IPS-15b (cell line): Measurements from ENCODE around the gene ERCC1.

Source experiments
- H3K27me3 ChIP-seq: one replicate; pipeline ENCODE4 v1.6.1; 2013; ENCODE audit warnings: low read length; ENCODE audit not compliant: control insufficient read depth, insufficient read depth
- H3K36me3 ChIP-seq: one replicate; pipeline ENCODE4 v1.6.1; 2013; ENCODE audit warnings: low read length; ENCODE audit not compliant: control insufficient read depth, insufficient read depth
- H3K4me1 ChIP-seq: one replicate; pipeline ENCODE4 v1.6.1; 2013; ENCODE audit warnings: mild to moderate bottlenecking, low read length; ENCODE audit not compliant: control insufficient read depth, insufficient read depth
- H3K4me3 ChIP-seq: one replicate; pipeline ENCODE4 v1.5.1; 2013; ENCODE audit warnings: low read depth, low read length
- H3K9ac ChIP-seq: one replicate; pipeline ENCODE4 v1.6.1; 2013; ENCODE audit warnings: low read depth, mild to moderate bottlenecking, low read length
- H3K9me3 ChIP-seq: one replicate; pipeline ENCODE4 v1.6.1; 2013; ENCODE audit warnings: mild to moderate bottlenecking, low read length; ENCODE audit not compliant: control insufficient read depth, insufficient read depth

Gene ERCC1

DNA sequence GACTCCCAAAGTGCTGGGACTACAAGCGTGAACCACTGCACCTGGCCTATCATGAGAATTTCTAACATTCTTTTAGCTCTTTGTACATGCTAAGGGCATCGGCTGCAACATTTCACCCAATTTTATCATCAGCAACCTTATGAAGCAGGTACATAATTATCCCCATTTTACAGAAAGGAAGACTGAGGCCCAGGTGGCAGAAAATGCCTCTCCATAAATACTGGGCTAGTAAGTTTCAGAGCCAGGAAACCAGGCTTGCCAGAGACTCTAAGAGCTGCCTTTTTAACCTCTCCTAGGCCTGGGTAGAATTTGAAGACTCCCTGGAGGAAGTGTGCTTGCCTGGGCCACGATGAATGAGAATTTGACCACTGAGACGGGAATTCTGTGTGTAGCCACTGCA, 55.6 kb downstream of the ERCC1 start:
- no peak overlapping the region for H3K4me3 ChIP-seq
- no peaks in the 10 kb centered on the region for H3K9me3 ChIP-seq
- no peaks in the 10 kb centered on the region for H3K27me3 ChIP-seq
- H3K36me3 ChIP-seq: peaks cover 31% of the 10 kb centered on the region
- H3K9ac ChIP-seq: no peak overlapping the region
- H3K4me1 ChIP-seq: no peaks in the 10 kb centered on the region

GRCh38 chr19:45364696-45365095, 59.0 kb downstream of the ERCC1 start:
- Histone ChIP-seq H3K4me3 (no peak overlapping the region), H3K27me3 (no peaks in the 10 kb centered on the region), H3K36me3 (peaks cover 49% of the 10 kb centered on the region), H3K9ac (no peak overlapping the region), H3K9me3 (no peaks in the 10 kb centered on the region), H3K4me1 (no peaks in the 10 kb centered on the region)

- Histone ChIP-seq H3K4me1 (no peaks in the 10 kb centered on the region), H3K27me3 (no peaks in the 10 kb centered on the region), H3K4me3 (no peak overlapping the region), H3K36me3 (peaks cover 50% of the 10 kb centered on the region), H3K9ac (no peak overlapping the region), H3K9me3 (no peaks in the 10 kb centered on the region)
These were observed 59.8 kb downstream of the ERCC1 start for GRCh38 chr19:45363861-45364459.

GRCh38 chr19:45362291-45362690, 61.4 kb downstream of the ERCC1 start:
- H3K9ac ChIP-seq: no peak overlapping the region
- no peaks in the 10 kb centered on the region for H3K9me3 ChIP-seq
- no peak overlapping the region for H3K4me3 ChIP-seq
- H3K36me3 ChIP-seq: peaks cover 46% of the 10 kb centered on the region
- no peaks in the 10 kb centered on the region for H3K27me3 ChIP-seq
- H3K4me1 ChIP-seq: no peaks in the 10 kb centered on the region

- Histone ChIP-seq H3K9me3 (no peaks in the 10 kb centered on the region), H3K4me1 (no peaks in the 10 kb centered on the region), H3K4me3 (no peak overlapping the region), H3K36me3 (peaks cover 52% of the 10 kb centered on the region), H3K9ac (no peak overlapping the region), H3K27me3 (no peaks in the 10 kb centered on the region)
These were observed 62.1 kb downstream of the ERCC1 start for GRCh38 chr19:45361608-45362007.

DNA sequence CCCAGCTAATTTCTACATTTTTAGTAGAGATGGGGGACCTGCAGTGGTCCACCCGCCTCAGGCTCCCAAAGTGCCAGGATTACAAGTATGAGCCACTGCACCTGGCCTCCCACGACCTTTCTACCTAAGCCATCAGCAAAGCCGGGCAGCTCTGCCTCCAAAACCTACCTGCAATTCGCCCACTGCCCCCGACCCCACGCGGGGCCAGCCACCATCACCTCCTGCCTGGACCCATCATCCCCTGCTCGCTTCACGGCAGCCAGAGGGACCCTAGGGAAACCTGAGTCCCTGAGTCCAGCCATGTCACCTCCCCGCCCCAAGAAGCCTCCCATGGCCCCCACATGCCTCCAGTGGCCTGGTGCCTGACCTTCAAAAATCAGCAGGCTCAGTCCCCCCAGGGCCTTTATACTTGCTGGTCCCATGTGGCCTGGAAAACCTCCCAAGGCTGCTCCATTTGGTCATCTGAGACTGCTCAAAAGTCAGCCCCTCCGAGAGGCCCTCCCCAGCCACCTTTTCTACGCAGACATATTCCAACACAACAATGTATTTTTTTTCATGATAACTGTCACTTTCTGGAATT, 65.4 kb downstream of the ERCC1 start:
- Histone ChIP-seq H3K4me1 (no peaks in the 10 kb centered on the region), H3K4me3 (no peak overlapping the region), H3K9me3 (no peaks in the 10 kb centered on the region), H3K27me3 (no peaks in the 10 kb centered on the region), H3K36me3 (peaks cover 63% of the 10 kb centered on the region), H3K9ac (no peak overlapping the region)

GRCh38 chr19:45357445-45357783, 66.3 kb downstream of the ERCC1 start:
- no peak overlapping the region for H3K4me3 ChIP-seq
- H3K27me3 ChIP-seq: no peaks in the 10 kb centered on the region
- no peak overlapping the region for H3K9ac ChIP-seq
- no peaks in the 10 kb centered on the region for H3K4me1 ChIP-seq
- H3K9me3 ChIP-seq: no peaks in the 10 kb centered on the region
- peaks cover 63% of the 10 kb centered on the region for H3K36me3 ChIP-seq
